Measurements from ENCODE around the gene LIG1. TPM values are rescaled to one million over a fixed set of nuclear protein-coding genes. Genes with fewer than 3 reads are reported as not detected.

LIG1 gene
- total and polyA plus RNA-seq, 9 of the 15 experiments (the other 6 are each of a cell fraction or from before 2014, with no cell fraction given) = 9.6 to 114 (median 71.1) TPM

DNA sequence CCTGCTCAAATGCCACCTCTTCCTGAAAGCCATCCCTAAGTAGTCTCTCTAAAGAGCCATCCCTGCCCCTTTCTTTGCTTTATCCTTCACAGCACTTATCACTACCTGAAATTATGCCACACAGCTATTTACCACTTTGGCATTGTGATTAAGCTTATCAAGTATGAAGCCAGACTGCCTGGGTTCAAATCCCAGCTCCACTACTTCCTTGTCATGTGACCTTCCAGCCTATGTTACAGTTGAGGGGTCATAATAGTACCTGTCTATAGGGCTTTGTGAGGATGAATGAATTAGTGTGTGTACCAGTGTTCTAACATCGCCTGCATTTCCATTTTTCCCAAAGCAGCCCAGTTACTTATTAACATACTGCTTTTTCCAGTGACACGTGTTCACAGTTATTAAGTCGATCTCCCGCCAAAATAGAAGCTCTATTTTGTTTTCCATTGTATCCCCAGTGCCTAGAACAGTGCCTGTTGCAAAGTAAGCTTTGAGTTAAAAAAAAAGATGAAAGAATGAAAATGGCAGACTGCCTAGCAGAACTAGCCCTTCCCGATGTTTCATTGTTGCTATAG, 33.2 kb upstream of the LIG1 start (continued):
- TF ChIP-seq SPI1 (IDR thresholded peaks at IDR 0.05; ENCODE audit: borderline replicate concordance, low read depth, low read length) (no peak), ESRRA (IDR thresholded peaks at IDR 0.05; ENCODE audit: borderline replicate concordance, low read depth) (no peak), CC2D1A (IDR thresholded peaks at IDR 0.05) (no peak), ARNT (IDR thresholded peaks at IDR 0.05) (no peak; a peak in 1 of 4 replicates), NFIX (CRISPR knock-in tag; IDR thresholded peaks at IDR 0.05; ENCODE audit: low read depth) (no peak), HMGN3 (IDR thresholded peaks at IDR 0.05; ENCODE audit: borderline replicate concordance, extremely low read depth, insufficient read length, low read depth, low read length) (no peak), ARID2 (IDR thresholded peaks at IDR 0.05) (no peak), SRSF7 (optimal IDR thresholded peaks at IDR 0.05; ENCODE audit: low read depth, low read length) (no peak), ETV1 (tag; conservative IDR thresholded peaks at IDR 0.05; ENCODE audit: low read depth) (no peak), SMARCB1 (IDR thresholded peaks at IDR 0.05; ENCODE audit: insufficient read length, low read depth) (no peak), ZNF24 (IDR thresholded peaks at IDR 0.05) (no peak), TOE1 (IDR thresholded peaks at IDR 0.05; ENCODE audit: borderline replicate concordance) (peak; percentile 82), TOE1 (CRISPR knock-in tag; IDR thresholded peaks at IDR 0.05; ENCODE audit: borderline replicate concordance, low read depth) (no peak), CCNT2 (IDR thresholded peaks at IDR 0.05; ENCODE audit: borderline replicate concordance, extremely low read depth, insufficient read length, low read depth, low read length) (no peak), ZNF76 (CRISPR knock-in tag; IDR thresholded peaks at IDR 0.05; ENCODE audit: borderline replicate concordance) (no peak), PCBP2 (IDR thresholded peaks at IDR 0.05; ENCODE audit: low read depth, low read length, poor library complexity, severe bottlenecking) (no peak), ZNF232 (CRISPR knock-in tag; IDR thresholded peaks at IDR 0.05) (no peak; the same call in 1 of the 2 replicates), EP300 (IDR thresholded peaks at IDR 0.05; ENCODE audit: low read length) (no peak)
- TF ChIP-seq, protein P1, sequence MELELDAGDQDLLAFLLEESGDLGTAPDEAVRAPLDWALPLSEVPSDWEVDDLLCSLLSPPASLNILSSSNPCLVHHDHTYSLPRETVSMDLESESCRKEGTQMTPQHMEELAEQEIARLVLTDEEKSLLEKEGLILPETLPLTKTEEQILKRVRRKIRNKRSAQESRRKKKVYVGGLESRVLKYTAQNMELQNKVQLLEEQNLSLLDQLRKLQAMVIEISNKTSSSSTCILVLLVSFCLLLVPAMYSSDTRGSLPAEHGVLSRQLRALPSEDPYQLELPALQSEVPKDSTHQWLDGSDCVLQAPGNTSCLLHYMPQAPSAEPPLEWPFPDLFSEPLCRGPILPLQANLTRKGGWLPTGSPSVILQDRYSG (tag; conservative IDR thresholded peaks at IDR 0.05; ENCODE audit: low read depth) = peak; percentile 51; the same call in 1 of the 2 replicates
- TF ChIP-seq, protein P2, sequence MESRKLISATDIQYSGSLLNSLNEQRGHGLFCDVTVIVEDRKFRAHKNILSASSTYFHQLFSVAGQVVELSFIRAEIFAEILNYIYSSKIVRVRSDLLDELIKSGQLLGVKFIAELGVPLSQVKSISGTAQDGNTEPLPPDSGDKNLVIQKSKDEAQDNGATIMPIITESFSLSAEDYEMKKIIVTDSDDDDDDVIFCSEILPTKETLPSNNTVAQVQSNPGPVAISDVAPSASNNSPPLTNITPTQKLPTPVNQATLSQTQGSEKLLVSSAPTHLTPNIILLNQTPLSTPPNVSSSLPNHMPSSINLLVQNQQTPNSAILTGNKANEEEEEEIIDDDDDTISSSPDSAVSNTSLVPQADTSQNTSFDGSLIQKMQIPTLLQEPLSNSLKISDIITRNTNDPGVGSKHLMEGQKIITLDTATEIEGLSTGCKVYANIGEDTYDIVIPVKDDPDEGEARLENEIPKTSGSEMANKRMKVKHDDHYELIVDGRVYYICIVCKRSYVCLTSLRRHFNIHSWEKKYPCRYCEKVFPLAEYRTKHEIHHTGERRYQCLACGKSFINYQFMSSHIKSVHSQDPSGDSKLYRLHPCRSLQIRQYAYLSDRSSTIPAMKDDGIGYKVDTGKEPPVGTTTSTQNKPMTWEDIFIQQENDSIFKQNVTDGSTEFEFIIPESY (CRISPR knock-in tag; IDR thresholded peaks at IDR 0.05) = no peak
- TF ChIP-seq, protein P3, sequence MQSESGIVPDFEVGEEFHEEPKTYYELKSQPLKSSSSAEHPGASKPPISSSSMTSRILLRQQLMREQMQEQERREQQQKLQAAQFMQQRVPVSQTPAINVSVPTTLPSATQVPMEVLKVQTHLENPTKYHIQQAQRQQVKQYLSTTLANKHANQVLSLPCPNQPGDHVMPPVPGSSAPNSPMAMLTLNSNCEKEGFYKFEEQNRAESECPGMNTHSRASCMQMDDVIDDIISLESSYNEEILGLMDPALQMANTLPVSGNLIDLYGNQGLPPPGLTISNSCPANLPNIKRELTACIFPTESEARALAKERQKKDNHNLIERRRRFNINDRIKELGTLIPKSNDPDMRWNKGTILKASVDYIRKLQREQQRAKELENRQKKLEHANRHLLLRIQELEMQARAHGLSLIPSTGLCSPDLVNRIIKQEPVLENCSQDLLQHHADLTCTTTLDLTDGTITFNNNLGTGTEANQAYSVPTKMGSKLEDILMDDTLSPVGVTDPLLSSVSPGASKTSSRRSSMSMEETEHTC (IDR thresholded peaks at IDR 0.05) = no peak
- TF ChIP-seq, protein P4, sequence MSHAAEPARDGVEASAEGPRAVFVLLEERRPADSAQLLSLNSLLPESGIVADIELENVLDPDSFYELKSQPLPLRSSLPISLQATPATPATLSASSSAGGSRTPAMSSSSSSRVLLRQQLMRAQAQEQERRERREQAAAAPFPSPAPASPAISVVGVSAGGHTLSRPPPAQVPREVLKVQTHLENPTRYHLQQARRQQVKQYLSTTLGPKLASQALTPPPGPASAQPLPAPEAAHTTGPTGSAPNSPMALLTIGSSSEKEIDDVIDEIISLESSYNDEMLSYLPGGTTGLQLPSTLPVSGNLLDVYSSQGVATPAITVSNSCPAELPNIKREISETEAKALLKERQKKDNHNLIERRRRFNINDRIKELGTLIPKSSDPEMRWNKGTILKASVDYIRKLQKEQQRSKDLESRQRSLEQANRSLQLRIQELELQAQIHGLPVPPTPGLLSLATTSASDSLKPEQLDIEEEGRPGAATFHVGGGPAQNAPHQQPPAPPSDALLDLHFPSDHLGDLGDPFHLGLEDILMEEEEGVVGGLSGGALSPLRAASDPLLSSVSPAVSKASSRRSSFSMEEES (CRISPR knock-in tag; IDR thresholded peaks at IDR 0.05) = peak; percentile 93
- TF ChIP-seq, protein P5, sequence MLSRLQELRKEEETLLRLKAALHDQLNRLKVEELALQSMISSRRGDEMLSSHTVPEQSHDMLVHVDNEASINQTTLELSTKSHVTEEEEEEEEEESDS (CRISPR knock-in tag; IDR thresholded peaks at IDR 0.05) = no peak

Data from K562 (cell line).